ENCODE data around the gene SPPL2B.
"Not testable (repeated sequence)": the region's sequence is repeated elsewhere in the genome, so short reads cannot be mapped to it uniquely, and the experiment has no call there.

SPPL2B gene

DNA sequence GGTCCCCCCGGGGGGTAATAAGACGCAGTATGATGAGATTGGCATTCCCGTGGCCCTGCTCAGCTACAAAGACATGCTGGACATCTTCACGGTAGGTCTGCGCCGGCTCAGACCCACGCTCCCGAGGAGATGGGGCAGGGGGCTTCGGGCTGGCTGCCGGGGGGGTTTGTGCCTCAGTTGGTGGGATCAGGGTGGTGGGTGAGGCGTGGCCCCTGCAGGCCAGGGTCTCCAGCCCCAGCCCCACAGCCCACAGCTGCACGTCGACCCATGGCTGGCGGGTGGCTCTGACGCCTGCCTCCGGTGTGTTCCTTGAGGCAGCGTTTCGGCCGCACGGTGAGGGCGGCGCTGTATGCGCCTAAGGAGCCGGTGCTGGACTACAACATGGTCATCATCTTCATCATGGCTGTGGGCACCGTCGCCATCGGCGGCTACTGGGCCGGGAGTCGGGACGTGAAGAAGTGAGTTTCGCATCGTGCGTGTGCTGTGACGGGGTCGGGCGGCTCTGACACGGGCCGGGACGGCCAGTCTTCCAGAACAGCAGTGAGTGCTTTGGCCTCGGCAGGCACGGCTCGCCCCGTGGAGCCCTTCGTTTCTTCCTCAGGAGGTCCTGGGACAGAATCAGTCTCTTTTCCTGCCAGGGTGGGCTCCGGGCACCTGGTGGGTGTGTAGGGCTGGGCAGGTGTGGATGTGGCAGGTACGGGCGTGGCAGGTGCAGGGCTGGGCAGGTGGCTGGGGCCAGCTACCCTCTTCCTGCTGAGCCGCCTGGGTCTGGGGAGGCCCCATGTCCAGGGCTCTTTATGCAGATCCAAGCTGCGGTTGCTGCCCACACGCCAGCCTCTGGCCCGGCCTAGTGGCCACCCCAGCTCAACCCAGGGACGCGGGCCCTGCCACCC lies 10.5 kb downstream of the SPPL2B start:
- no peak for DNase-seq

DNA sequence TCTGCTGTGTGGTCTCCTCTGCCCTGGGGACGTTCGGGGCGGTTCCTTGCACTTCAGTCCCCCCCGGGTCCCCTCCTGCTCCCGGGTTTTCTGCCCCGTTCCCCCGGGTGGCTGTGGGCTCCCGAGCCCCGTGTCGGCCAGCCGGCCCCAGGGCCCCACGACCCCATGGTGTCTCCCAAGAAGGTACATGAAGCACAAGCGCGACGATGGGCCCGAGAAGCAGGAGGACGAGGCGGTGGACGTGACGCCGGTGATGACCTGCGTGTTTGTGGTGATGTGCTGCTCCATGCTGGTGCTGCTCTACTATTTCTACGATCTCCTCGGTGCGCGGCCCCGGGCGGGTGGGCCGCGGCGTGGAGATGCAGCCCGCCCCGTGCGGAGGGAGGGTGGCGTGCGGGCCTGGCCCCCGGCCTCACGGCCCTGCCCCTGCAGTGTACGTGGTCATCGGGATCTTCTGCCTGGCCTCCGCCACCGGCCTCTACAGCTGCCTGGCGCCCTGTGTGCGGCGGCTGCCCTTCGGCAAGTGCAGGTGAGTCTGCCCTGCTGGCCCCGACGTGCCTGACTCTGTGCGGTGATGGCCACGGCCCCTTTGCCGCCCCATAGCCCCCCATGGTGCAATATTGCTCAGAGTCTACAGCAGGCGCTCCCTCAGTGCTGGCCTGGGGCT lies 11.3 kb downstream of the SPPL2B start:
- no peak for DNase-seq

DNA sequence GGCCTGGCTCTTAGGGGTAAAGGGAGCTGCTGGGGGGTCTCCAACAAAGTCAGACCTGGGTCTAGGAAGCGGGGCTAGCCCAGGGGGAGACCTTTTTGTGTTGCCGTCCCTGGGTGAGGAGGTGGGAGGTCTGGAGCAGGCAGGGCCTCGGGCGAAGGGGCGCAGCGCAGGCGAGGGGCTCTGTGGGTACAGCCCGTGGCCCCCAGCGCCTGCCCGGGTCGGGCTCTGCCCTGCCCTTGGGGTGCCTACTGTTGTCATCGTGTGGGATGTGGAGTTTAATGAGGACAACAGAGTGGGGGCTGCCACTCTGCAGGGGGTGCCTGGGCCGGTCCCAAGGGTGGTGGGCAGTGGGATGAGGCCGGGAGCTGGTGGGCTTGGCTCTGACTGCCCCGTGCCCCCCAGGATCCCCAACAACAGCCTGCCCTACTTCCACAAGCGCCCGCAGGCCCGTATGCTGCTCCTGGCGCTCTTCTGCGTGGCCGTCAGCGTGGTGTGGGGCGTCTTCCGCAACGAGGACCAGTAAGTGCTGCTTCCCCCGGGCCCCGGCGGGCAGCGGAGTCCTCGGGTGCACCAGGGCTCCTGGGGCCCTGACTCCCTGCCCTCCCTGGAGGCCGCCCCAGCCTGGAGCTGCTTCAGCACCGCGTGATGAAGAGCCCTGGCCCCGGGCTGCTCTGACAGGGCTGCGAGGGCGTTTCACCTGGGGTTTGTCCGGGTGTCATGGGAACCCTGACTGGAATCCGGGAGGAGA lies 12.2 kb downstream of the SPPL2B start:
- DNase-seq = no peak

DNA sequence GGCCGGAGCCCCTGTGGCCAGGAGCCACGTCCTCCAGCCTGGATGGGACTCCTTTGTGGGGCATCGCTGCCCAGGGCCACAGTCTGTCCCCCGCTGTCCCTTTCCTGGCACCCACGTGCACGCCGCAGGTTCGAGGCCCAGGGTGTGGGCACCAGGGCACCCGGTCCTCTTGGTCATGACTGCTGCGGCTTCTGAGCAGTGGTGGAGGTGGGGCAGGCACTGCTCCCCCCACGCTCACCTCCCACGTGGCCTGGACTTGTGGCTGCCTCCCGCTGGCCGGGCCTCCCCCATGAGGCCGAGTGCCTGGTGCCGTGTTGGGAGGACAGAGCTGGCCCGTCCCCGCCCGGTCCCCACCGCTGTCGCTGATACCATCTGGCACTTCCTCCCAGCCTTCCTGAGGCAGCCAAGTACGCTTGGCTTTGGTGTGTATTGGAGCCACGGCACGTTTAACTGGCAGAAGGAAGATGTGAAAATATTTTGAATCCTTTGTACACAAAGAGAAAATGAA lies 12.8 kb downstream of the SPPL2B start:
- DNase-seq = no peak

DNA sequence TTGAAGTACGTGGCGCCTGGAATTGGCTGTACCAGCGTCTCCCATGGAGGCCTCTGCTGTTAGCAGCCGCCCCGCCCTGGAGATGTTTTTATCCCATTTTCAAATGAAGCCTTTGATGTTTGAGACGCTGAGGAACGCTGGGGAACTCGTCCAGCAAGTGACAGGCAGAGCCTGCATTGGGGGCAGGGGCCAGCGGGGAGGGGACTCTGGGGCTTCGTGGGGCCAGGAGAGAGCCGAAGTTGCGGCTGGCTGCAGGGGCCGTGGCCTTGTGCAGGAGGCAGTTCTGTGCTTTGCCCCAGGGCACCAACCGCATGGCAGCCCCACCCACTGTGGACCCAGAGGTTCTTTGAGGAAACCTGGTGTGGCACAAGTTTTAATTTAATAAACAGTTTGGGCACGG lies 13.5 kb downstream of the SPPL2B start:
- no peak for DNase-seq

DNA sequence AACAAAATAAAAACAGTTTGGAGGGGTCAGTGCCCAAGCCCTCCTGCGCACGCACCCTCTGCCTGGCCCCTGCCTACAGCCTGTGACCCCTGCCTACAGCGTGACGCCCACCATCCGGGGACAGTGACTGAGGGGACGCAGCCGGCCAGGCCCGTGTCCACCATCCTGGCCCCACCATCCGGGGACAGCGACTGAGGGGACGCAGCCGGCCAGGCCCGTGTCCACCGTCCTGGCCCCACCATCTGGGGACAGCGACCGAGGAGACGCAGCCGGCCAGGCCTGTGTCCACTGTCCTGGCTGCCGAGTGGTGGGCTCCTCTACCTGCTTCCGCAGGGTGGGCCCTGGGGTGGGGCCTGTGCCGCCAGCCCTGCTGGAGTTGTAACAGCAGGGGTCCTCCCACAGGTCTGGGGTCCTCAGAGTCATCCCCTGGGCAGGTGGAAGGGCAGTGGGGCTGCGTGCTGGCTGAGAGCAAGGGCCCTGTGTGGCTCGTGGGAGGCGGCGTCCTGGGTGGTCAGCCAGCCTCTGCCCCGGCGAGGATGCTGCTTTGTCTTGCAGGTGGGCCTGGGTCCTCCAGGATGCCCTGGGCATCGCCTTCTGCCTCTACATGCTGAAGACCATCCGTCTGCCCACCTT lies 14.3 kb downstream of the SPPL2B start:
- no peak for DNase-seq

DNA sequence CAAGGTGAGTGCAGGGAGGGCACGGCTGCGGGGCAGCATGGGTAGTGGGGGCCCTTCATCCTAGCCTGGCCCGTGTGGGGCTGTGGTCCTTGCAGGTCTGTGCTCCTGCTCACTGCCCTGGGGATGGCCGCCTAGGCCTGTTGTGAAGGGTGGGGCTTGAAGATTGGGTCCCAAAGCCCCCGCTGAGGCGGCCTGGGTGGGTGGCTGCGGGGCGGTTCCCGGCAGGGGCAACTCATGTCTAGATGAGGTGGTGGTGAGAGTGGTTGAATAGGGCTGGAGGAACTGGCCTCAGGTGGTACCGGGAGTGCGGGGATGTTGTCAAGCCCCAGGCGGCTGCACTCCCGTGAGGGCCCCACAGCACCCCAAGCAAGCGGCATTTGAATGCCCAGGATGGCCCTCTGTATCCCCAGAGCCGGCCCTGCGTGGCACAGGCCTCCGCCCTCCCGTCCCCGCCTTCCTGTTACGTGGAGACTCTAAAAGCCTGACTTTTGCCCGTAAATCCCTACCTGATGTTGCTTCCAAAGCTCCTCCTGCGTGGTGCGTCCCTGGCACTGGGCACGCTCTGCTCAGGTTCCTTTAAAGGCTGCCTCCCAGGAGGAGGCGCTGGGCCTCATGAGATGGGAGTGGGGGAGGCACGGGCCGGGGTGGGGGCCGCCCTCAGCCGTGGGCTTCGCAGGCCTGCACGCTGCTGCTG lies 15.0 kb downstream of the SPPL2B start:
- DNase-seq = no peak

DNA sequence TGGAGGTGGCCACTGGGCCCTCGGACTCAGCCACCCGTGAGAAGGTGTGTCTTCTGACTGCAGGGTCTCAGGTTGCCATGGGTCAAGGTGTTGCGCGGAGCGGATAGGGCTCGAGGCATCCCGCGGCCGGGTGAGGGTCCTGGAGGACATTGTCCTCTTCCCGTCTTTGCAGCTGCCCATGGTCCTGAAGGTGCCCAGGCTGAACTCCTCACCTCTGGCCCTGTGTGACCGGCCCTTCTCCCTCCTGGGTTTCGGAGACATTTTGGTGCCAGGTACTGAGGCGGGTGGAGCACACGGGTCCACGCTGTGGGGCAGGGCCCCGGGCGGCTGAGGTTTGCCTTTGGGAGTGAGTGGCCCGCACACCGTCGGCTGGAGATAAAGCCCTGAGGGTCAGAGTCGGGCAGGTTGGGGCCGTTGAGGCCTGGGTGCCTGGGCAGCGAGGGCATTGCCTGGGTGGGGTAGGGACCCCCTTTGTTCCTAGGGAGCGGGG lies 15.9 kb downstream of the SPPL2B start:
- no peak for DNase-seq

DNA sequence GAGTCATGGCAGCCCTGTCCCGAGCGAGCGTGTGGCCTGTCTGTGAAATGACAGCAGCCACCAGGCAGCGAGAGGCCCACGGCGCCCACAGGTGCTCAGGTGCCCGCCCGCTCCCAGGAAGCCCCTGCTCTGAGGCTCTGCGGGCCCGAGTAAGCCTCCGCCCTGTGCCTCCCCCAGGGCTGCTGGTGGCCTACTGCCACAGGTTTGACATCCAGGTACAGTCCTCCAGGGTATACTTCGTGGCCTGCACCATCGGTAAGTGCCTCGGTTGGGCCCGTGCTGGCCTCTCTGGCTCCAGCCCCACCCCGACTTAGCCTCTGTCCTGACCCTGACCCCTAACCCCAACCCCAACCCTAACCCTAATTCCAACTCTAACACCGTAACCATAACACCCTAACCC lies 16.6 kb downstream of the SPPL2B start:
- no peak for DNase-seq

DNA sequence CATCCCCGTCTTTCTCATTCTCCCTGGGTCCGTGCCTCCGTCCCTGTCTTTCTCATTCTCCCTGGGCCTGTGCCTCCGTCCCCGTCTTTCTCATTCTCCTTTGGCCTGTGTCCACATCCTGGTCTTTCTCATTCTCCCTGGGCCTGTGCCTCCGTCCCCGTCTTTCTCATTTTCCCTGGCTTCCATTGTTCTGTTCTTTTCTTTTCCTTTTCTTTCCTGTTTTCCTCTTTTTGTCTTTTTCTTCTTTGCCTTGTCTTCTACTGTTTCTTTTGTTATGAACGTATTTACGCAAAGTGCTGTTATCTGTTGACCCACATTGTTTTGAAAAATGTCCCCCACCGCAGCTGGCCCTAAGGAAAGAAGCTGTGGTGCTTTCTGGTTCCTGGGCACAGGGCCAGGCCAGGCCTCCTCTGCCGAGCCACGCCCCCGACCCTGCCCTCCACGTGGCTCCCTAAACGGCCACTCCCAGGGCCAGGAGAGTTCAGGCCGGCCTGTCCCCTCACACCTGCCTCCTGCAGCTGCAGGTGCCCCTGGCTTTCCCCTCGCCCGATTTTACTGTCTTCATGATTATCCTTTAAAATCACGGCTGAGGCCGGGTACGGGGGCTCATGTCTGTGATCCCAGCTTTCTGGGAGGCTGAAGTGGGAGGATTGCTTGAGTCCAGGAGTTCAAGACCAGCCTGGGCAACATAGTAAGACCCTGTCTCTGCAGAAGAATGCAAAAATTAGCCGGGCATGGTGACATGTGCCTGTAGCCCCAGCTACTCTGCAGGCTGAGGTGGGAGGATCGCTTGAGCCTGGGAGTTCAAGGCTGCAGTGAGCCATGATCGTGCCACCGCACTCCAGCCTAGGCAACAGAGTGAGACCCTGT lies 17.5 kb downstream of the SPPL2B start:
- DNase-seq = no peak

DNA sequence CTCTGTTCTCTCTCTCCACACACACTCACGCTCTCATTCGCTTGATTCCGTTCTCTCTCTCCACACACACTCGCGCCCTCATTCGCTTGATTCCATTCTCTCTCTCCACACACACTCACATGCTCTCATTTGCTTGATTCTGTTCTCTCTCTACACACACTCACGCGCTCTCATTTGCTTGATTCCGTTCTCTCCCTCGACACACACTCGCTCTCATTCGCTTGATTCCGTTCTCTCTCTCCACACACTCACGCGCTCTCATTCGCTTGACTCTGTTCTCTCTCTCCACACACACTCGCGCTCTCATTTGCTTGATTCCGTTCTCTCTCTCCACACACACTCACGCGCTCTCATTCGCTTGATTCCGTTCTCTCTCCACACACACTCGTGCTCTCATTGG lies 21.3 kb downstream of the SPPL2B start:
- DNase-seq = not testable (repeated sequence)

DNA sequence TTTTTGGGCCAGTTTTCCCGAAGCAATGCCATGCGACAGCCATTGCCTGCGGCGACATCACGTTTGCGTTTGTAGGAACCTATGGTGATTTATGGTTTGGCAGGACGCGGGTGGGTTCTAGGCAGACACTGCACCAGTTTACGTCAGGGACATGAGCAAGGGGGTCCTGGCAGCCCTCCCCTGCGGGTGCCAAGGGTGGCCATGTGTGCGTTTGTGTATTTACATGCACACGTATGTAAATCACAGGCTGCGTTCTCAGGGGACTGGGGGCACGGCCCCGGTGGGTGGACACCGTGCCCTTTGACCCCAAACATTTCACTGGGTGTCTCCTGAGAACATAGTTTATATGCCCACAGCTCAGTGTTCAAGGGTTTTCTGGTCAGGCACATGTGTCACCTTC lies 22.2 kb downstream of the SPPL2B start:
- no peak for DNase-seq

DNA sequence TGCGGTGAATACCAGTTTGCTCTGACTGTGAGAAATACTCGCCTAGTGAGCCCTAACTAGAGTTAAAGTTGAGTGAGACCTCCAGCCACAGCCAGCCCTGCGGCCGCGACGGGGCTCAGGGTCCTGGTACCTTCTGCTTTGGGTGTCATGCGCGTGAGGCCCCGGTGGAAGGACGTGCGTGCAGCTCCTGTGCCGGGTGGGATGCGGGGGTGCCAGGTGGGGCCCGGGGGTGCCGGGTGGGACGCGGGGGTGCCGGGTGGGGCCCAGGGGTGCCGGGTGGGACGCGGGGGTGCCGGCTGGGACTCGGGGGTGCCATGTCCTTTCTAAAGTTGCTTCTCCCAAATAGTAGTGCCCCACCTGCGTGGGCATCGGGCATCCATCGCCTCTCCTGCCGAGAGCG lies 23.1 kb downstream of the SPPL2B start:
- DNase-seq = no peak

DNA sequence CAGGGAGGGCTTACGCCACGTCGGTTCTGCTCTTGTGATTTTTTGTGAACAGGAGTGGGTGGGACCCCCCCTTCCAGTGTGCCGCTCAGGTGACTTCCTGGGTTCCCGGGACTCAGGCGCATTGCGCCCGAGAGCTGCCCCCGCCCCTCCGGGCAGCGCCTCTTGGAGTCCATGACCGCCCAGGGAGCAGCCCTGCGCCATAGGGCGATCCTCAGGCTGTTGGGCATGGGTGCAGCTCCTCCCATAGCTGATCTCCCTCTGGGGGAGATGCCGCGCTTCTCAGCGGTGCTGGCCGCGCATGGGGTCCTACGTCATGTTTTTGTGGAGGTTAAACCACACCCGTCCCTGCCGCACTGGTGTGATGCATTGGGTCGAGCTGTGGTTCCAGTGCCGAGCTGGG lies 23.6 kb downstream of the SPPL2B start:
- DNase-seq = no peak

DNA sequence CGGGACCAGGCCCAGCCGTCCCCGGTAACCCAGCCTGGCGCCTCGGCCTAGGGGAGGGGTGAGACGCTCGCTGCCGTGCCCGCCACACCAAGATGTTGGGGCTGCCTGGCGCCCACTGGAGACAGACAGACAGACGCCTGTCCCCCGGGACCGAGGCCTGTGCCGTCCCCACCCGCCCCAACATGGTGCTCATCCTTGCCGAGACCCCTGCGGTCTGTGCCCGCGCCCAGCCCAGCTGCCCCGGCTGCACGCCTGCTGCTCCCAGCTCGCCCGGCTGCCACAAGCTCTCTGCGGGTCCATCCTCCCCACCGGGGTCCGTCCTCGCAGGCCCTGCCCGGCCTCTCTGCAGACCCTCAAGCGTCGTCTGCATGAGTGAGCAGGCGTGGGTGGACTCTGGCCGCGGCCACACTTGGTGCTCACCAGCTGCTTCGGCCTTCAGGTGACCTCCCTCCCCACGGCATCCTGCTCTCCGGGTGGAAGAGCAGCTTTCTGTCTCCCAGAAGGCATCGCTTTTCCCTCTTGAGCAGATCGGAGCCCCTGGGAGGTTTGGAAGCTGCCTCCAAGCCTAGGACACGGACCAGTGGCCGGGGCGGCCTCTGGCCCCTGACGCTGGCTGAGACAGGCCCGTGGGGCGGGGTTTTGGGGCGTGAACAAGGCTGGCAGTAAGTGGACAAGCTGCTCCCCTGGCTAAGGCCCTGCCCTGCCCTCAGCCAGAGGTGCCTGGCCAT lies 24.8 kb downstream of the SPPL2B start:
- DNase-seq = no peak

DNA sequence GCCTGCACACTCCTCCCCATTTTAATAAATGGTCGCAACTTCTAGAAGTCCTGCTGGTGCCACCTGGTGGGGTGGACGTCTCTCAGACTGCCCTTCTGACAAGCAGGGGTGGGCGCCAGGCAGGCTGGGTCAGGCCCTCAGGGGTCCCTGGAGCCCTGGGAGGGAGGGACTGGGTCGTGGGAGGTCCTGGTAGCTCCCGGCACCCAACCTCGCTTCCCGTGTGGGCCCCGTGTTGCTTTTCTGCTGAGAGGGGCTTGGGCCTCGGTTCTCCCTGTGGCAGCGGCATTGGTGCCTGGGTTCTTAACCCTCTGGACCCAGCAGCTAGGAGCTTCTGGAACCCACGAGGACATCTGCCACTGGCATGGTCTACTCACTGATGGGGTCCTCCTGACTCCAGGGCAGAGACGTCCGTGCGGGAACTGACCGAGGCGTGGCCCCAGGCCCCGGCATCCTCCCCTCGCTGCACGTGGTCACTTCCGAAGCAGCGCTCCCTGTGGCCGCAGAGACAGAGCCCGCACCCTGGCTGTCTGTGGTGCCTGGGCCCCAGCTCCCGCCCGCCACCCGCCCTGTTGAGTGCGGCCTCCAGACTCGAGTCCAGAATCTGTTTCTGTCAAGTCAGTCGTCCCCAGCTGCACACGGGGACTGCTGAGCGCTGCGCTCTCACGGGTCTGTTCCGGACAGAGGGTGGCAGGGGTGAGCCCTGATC lies 25.6 kb downstream of the SPPL2B start:
- no peak for DNase-seq

DNA sequence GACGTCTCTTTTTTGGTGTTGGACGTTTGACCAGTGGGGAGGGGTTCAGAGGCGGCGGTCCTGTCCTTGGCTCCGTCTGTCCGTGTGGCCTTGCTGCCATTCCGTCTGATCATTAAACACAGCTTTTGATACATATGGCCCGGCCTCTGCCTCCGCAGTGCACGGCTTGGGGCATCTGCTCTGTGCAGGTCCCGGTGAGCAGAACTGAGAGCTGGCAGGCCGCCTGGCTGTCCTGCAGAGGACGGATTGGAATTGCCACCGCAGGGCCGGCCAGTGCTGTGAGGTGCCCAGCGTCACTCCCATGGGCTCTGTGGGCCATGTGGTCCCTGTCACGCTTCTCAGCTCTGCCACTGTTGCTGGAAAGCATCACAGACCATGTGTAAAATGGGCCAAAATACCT lies 26.2 kb downstream of the SPPL2B start:
- no peak for DNase-seq

DNA sequence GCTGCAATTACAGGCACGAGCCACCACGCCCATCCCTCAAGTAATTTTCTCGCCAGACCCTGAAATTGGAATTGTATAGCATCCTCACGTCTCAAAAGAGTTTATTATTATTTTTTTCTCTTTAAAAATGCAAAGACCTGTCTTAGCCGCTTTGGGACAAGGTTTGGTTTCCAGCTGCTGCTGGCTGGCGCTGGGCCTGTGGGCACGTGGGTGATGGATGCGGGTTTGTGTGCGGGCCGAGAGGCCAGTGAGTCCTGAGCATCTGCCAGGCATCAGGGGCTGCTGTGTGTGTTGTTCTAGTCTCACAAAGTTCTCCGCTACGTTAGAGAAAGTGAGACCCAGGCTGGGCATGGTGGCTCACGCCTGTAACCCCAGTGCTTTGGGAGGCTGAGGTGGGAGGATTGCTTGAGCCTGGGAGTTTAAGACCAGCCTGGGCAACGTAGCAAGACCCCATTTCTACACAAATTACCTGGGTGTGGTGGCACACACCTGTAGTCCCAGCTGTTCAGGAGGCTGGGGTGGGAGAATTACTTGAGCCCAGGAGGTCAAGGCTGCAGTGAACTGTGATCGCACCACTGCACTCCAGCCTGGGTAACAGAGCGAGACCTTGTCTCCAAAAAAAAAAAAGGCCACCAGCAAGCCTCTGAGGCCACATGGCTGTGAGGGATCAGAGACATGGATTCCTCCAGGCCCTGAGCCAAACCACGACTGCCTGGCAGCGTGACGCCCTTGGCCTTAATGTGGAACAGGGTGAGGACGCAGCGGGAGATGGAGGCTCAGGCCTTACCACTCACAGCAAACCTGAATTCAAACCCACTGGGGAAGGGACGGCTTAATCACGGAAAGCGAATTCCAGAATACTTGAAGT lies 26.9 kb downstream of the SPPL2B start:
- DNase-seq = no peak
